Stimulated activated CD8-positive, alpha-beta memory T cell treated with anti-CD3 and anti-CD28 coated beads, Interleukin-15, amount 100 ng/mL, for 1 hour (primary cell): Measurements from ENCODE around the gene USH2A.

ENCODE experiments used
- DNase-seq: peaks from one replicate; pipeline ENCODE4 v3.0.0-alpha.2; 2020; ENCODE audit warnings: low read depth

Gene USH2A

GRCh38 chr1:215863796-215864195 lies 559.5 kb downstream of the USH2A start:
- no peak for DNase-seq

DNA sequence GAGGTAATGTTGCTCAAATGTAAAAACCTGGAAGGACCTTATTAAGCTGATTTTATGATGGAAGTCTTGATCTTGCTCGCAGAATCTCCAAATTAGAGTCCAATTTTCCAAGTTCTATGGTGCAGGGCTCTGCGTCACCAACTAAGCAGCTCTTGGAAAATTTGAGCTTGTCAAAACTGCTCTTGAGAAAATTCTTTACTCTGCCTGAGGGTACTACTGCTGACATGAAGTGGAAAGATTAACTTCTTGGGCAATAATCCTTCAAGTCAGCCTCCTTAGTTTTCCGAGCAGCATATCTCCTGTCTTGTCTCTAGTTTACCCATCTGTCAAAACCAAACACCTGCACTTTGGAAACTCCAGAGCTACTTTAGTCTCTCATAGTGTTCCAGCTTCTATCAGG lies 562.4 kb downstream of the USH2A start:
- no peak for DNase-seq

- no peak for DNase-seq
Measured at GRCh38 chr1:215857317-215857716, 565.9 kb downstream of the USH2A start.

DNA sequence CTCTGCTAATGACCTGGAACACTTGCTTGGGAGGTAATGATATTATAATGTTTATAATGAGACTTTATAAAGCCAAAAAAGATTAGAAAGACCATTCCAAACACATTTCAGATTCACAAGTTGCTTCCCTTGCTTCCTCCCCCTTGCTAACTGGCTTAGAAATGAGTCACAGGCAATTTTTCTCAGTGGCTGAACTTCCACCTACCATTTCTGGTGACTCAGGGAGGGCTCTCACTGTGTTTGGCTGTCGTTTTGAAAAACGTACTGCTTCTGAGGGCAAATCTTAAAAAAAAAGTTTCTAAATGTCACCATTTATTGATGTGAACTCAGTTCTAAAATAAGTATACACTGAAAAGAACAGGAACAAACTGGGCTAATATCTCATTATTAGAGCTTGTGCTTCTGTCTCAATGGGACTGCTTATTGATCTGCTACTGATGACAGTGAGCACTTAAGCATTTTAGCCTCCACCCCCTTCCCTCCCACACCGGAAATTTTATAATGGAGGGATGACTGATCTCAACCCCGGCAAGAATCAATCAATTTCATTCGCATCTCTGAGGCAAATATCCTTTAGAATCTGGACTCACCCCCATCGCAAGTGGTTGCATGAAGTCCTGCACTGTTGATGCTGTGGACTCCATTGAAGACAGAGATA lies 577.9 kb downstream of the USH2A start:
- DNase-seq, result no peak

DNA sequence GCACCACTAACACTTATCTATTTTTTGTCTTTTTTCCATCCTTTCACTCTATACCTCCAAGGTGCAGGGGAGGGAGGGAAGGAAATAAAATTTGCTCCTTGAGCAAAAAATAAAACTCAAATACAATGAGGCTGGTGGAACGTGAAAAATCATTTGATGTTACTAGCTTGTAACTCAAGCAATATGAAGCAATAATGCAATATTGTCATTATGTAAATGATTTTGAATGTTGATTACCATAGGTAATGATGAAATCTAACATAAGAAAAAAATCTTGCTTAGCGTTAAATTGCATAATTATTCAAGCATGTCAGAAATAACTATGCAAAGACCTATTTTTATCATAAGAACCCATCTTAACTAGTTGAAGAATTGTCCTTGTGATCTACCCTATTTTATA lies 578.5 kb downstream of the USH2A start:
- no peak for DNase-seq

DNA sequence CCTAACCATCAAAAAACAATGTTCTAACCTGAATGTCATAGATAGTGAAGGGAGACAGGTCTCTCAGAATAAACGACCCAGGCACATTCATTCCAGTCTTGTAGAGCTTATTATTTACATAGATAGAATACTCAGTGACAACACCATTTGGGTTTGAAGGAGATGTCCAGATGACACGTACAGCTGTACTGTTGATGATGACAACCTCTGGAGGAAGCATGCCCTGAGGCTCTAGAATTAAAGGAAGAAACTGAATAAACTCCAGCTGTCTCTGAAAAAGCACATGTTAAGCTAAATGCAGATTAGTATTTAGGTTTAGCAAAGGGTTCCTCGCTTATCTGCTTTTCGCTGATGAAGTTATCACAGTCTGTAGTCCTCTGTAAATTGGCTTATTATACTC lies 579.0 kb downstream of the USH2A start:
- no peak for DNase-seq

GRCh38 chr1:215842905-215843304 lies 580.3 kb downstream of the USH2A start:
- DNase-seq, result no peak

DNA sequence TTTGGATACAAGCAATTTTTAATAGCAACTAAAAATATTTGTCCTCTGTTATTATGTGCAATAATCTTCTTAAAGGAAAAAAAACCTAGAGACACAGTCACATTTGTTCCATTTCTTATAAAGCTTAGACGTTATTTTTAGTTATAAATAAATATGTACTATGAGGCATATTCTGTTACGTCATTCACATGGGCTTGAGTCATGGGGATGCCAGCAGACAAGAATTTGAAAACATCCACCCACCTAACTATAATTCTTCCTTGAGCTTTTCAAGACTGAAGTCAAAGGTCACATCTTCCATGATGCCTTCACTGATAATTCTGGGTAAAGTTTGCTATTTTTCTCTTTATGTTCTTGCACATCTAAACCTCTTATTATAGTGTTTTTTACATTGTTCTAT lies 587.3 kb downstream of the USH2A start:
- DNase-seq, result no peak

DNA sequence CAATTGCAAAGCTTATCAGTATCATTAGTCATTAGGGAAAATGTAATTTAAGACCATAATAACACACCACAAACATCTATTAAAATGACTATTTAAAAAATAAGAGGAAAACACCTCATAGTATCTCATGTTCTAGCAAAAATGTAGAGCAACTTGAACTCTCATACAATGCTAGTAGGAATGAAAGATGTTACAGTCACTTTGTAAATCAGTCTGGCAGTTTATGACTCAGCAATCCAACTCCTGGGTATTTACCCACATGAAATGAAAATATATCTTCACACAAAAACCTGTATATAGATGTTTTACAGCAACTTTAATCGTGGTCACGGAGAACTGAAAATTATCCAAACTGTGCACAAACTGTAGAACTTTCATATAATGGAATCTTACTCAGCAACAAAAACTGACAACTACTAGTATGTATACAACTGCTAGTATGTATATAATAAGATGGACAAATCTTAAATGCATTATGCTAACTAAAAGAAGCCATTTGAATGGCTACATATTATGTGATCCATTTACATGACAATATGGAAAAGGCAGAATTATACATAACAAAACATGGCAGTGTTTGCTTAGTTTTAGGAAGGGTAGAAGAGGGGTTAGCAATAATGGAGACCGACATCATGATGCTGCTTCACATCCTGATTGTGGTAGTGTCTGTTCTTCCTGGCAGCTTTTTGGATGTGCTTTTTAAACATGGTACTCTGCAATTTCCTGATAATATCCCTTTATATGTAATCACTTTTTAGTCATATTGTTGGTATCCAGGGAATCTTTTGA lies 589.1 kb downstream of the USH2A start:
- no peak for DNase-seq

- no peak for DNase-seq
Measured at GRCh38 chr1:215830226-215830810, 592.9 kb downstream of the USH2A start.

GRCh38 chr1:215825056-215825455 lies 598.2 kb downstream of the USH2A start:
- no peak for DNase-seq

- no peak for DNase-seq
Measured at GRCh38 chr1:215824245-215824644, 599.0 kb downstream of the USH2A start.

- DNase-seq, result no peak
Measured at GRCh38 chr1:215819114-215819513, 604.1 kb downstream of the USH2A start.

DNA sequence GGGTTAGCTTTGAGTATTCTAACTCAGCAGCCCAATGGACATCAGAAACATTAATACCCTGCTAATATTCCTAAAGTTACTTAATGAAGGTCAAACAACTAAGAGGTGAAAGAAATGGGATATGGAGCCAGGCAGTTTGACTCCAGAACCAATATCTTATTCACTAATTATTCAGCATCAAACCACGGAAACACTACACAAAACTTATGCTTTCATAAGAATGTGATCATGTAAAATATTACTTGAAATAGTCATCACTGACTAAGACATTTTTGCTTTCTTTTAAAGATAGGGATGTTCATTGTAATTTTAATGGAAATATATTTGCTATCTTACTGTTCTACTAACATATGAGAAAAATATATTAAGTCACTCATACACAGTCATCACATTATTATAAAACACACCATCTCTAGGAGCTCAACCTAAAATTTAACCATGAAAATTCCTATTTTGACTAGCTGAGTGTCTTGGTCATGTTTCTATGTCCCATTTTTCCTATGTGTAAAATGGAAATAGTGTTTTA lies 615.3 kb downstream of the USH2A start:
- no peak for DNase-seq

- no peak for DNase-seq
Measured at GRCh38 chr1:215807218-215807617, 616.0 kb downstream of the USH2A start.

- DNase-seq, result no peak
Measured at GRCh38 chr1:215797859-215798258, 625.4 kb downstream of the USH2A start.

DNA sequence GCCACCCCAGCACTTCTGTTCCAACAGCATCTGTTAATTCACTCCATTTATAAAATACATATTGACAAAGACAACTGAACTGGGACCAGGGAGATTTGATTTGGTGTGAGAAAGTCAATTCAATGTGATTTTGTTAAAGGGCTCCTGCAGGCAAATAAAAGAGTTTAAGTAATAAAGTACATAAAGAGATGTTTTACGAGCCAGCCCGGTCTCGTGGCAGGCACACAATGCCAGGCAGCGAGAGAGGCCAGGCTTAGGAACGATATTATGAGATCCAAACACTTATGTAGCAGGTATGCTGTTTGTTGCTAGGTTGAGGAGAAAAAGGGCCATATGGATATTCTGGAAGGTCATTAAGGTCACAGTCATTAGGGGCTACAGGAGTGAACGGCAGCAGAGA lies 629.1 kb downstream of the USH2A start:
- no peak for DNase-seq

- no peak for DNase-seq
Measured at GRCh38 chr1:215793180-215793579, 630.1 kb downstream of the USH2A start.

- DNase-seq, result no peak
Measured at GRCh38 chr1:215792446-215792845, 630.8 kb downstream of the USH2A start.

DNA sequence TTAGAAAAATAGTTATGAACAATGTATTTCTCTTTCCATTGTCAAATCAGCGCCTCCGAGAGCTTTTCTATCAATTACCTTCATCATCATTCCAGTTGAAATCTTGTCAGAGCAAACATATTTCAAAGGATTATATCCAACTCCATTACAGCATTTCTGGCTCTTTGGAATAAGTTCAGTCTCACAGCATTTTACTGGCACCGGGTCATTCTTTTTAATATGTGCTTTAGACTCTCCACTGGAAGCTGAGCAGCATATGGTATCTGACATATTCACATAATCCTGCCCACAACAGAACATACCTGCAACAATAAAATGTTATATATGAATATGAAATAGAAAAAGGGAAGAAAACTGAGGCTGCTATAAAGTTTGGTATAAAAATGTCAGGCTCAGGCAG lies 633.3 kb downstream of the USH2A start:
- no peak for DNase-seq

DNA sequence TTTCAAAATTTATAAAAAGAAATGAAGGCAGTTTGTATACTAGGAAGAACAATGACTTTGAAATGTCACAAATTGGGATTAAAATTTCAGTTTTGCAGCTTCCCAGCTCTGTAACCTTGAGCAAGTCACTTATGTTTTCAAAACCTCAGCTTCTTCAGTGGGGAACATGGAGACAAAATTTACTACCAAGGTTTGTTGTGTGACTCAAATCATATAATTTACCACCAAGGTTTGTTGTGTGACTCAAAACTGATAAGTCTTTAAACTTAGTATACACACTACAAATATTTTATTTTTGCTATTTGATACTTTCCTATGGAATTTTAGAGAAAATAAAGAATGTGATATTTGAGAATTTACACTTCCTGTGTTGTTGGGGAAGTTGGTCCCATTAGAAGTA lies 636.3 kb downstream of the USH2A start:
- no peak for DNase-seq

- DNase-seq, result no peak
Measured at GRCh38 chr1:215780641-215781040, 642.6 kb downstream of the USH2A start.

- no peak for DNase-seq
Measured at GRCh38 chr1:215780139-215780538, 643.1 kb downstream of the USH2A start.
